SK-N-SH (cell line): ENCODE results near the gene CFDP1. TPM values are rescaled to one million over a fixed set of nuclear protein-coding genes. Genes with fewer than 3 reads are reported as not detected.

Experiments used
- CTCF ChIA-PET: fragments of 300-600, 350-600 bp; formaldehyde crosslinking; extraction: SDS; loops from one replicate; lab custom pipeline; 2021; lab: Yijun Ruan, JAX
- POLR2A ChIA-PET: fragments of 350-600 bp; sonication (Branson Sonifier 250); formaldehyde crosslinking; extraction: SDS; loops from one replicate; lab custom pipeline; 2020; ENCODE audit warnings: antibody characterized with exemption, inconsistent platforms; lab: Yijun Ruan, JAX
- DNase-seq: peaks from one replicate; pipeline ENCODE4 v3.0.0; 2012
- H2AFZ ChIP-seq: fragments of 200-600 bp; sonication (generic); 2 replicates; pipeline ENCODE4 v1.8.1; 2016; ENCODE audit warnings: antibody characterized with exemption, mild to moderate bottlenecking, low read depth
- H3F3A ChIP-seq: fragments of 200-600 bp; sonication (generic); replicated peaks from 2 replicates; pipeline ENCODE3; 2016; ENCODE audit warnings: antibody characterized with exemption, mild to moderate bottlenecking; ENCODE audit not compliant: insufficient read depth
- H3K27ac ChIP-seq, 2 experiments: fragments of 200-500 bp in 1 of 2; fragments of 200-600 bp in 1 of 2; sonication (Bioruptor generic) in 1 of 2; sonication (generic), shearing (Covaris generic) in 1 of 2; 2 replicates each; pipeline versions ENCODE4 v1.5.1 to v1.6.1; 2014 to 2016; ENCODE audit warnings: low read depth in 2 of 2, inconsistent platforms in 1 of 2, low read length in 1 of 2, mild to moderate bottlenecking in 1 of 2, mixed read lengths in 1 of 2
- H3K27me3 ChIP-seq: fragments of 200-600 bp; sonication (generic), shearing (Covaris generic); 2 replicates; pipeline ENCODE4 v1.6.1; 2016; ENCODE audit warnings: mixed run types; ENCODE audit not compliant: insufficient read depth
- H3K36me3 ChIP-seq, 2 experiments: fragments of 200-500 bp in 1 of 2; fragments of 200-600 bp in 1 of 2; sonication (Bioruptor generic) in 1 of 2; sonication (generic) in 1 of 2; replicated peaks in 1 of 2; 2 replicates each; pipeline versions ENCODE3 to v1.5.1; 2014 to 2016; ENCODE audit warnings: low read length in 1 of 2, mild to moderate bottlenecking in 1 of 2; ENCODE audit not compliant: insufficient read depth in 2 of 2, control insufficient read depth in 1 of 2
- H3K4me1 ChIP-seq, 2 experiments: fragments of 200-500 bp in 1 of 2; fragments of 200-600 bp in 1 of 2; sonication (Bioruptor generic) in 1 of 2; sonication (generic), shearing (Covaris generic) in 1 of 2; 2 replicates each; pipeline versions ENCODE4 v1.5.1 to v1.6.1; 2014 to 2016; ENCODE audit warnings: low read depth in 1 of 2, low read length in 1 of 2, mixed run types in 1 of 2; ENCODE audit not compliant: insufficient read depth in 2 of 2, control insufficient read depth in 1 of 2
- H3K4me2 ChIP-seq: fragments of 200-600 bp; sonication (generic), shearing (Covaris generic); 2 replicates; pipeline ENCODE4 v1.6.1; 2017; ENCODE audit warnings: mixed run types
- H3K4me3 ChIP-seq, 2 experiments: fragments of 200-500 bp in 1 of 2; fragments of 200-600 bp in 1 of 2; sonication (Bioruptor generic) in 1 of 2; sonication (generic), shearing (Covaris generic) in 1 of 2; 2 replicates each; pipeline versions ENCODE4 v1.5.1 to v1.8.1; 2014 to 2016; ENCODE audit warnings: low read depth in 2 of 2, inconsistent platforms in 1 of 2, low read length in 1 of 2, mild to moderate bottlenecking in 1 of 2, mixed read lengths in 1 of 2, moderate library complexity in 1 of 2
- H3K79me2 ChIP-seq: fragments of 200-600 bp; sonication (generic); 2 replicates; pipeline ENCODE4 v1.8.1; 2017; ENCODE audit warnings: mild to moderate bottlenecking; ENCODE audit not compliant: insufficient read depth
- H3K9ac ChIP-seq: fragments of 200-600 bp; sonication (generic); 2 replicates; pipeline ENCODE4 v1.6.1; 2017; ENCODE audit warnings: mixed run types
- H3K9me2 ChIP-seq: fragments of 200-600 bp; sonication (generic); 2 replicates; pipeline ENCODE4 v1.6.1; 2017; ENCODE audit warnings: mixed run types
- H3K9me3 ChIP-seq: fragments of 200-600 bp; sonication (generic); 2 replicates; pipeline ENCODE4 v1.6.1; 2017; ENCODE audit warnings: mixed run types, mild to moderate bottlenecking, moderate library complexity
- H4K20me1 ChIP-seq: fragments of 200-600 bp; sonication (generic); 2 replicates; pipeline ENCODE4 v1.6.1; 2017; ENCODE audit warnings: mild to moderate bottlenecking, mixed run types; ENCODE audit not compliant: insufficient read depth
- CHD2 ChIP-seq: fragments of 150-350 bp; IDR thresholded peaks from 2 replicates; pipeline ENCODE4 v1.6.1; 2018; ENCODE audit warnings: low read length; ENCODE audit not compliant: partially characterized antibody
- CTCF ChIP-seq: fragments of 200-600 bp; sonication (generic); IDR thresholded peaks from 2 replicates; pipeline ENCODE4 v1.6.1; 2017; ENCODE audit warnings: antibody characterized with exemption, mild to moderate bottlenecking, moderate library complexity
- ELF1 ChIP-seq: IDR thresholded peaks from 2 replicates; pipeline ENCODE4 v1.4.0; 2012
- FOXM1 ChIP-seq: IDR thresholded peaks from 2 replicates; pipeline ENCODE4 v1.4.0; 2012; ENCODE audit warnings: low read depth, mild to moderate bottlenecking
- GABPA ChIP-seq: IDR thresholded peaks from 2 replicates; pipeline ENCODE4 v1.4.0; 2012; ENCODE audit warnings: low read depth, mild to moderate bottlenecking
- IRF3 ChIP-seq: fragments of 150-350 bp; IDR thresholded peaks from 2 replicates; pipeline ENCODE4 v1.6.1; 2016; ENCODE audit warnings: mild to moderate bottlenecking, low read depth, low read length
- JUND ChIP-seq: IDR thresholded peaks from 2 replicates; pipeline ENCODE4 v1.4.0; 2012
- MXI1 ChIP-seq: IDR thresholded peaks from 2 replicates; pipeline ENCODE4 v1.6.1; 2012; ENCODE audit warnings: mild to moderate bottlenecking, low read depth, low read length, improper control_type of control experiment
- NRF1 ChIP-seq: IDR thresholded peaks from 2 replicates; pipeline ENCODE4 v1.6.1; 2012; ENCODE audit warnings: low read depth, mild to moderate bottlenecking, low read length
- PBX3 ChIP-seq: IDR thresholded peaks from 2 replicates; pipeline ENCODE4; 2012
- RCOR1 ChIP-seq: fragments of 150-350 bp; IDR thresholded peaks from 2 replicates; pipeline ENCODE4 v1.6.1; 2017; ENCODE audit warnings: antibody characterized with exemption, low read length
- REST ChIP-seq: IDR thresholded peaks from 2 replicates; pipeline ENCODE4 v1.6.1; 2012; ENCODE audit warnings: mild to moderate bottlenecking, low read depth, low read length, moderate library complexity
- RFX5 ChIP-seq: IDR thresholded peaks from 2 replicates; pipeline ENCODE4 v1.6.1; 2012; ENCODE audit warnings: mild to moderate bottlenecking, improper control_type of control experiment, low read length
- SIN3A ChIP-seq: IDR thresholded peaks from 2 replicates; pipeline ENCODE4 v1.6.1; 2012; ENCODE audit warnings: low read depth, mild to moderate bottlenecking, low read length, moderate library complexity, borderline replicate concordance
- TAF1 ChIP-seq: IDR thresholded peaks from 2 replicates; pipeline ENCODE4 v1.6.1; 2012; ENCODE audit warnings: low read depth, mild to moderate bottlenecking, low read length, moderate library complexity, borderline replicate concordance
- TCF12 ChIP-seq: IDR thresholded peaks from 2 replicates; pipeline ENCODE4 v1.4.0; 2012
- TEAD4 ChIP-seq: IDR thresholded peaks from 2 replicates; pipeline ENCODE4 v1.4.0; 2012; ENCODE audit warnings: mild to moderate bottlenecking, borderline replicate concordance; ENCODE audit not compliant: insufficient read depth
- USF1 ChIP-seq: IDR thresholded peaks from 2 replicates; pipeline ENCODE4 v1.4.0; 2012; ENCODE audit warnings: low read depth, borderline replicate concordance
- USF2 ChIP-seq: fragments of 150-350 bp; IDR thresholded peaks from 2 replicates; pipeline ENCODE4 v1.6.1; 2017; ENCODE audit warnings: antibody characterized with exemption, low read length, low read depth, borderline replicate concordance
- YY1 ChIP-seq: IDR thresholded peaks from 2 replicates; pipeline ENCODE4 v1.4.0; 2012; ENCODE audit warnings: low read depth, mild to moderate bottlenecking
- ZBTB33 ChIP-seq: IDR thresholded peaks from 2 replicates; pipeline ENCODE4 v1.4.0; 2012; ENCODE audit warnings: low read depth, borderline replicate concordance
- WGBS: methylation state at CpG from one replicate; pipeline ENCODE4 v1.1.6; 2017; ENCODE audit warnings: low lambda C conversion rate; 5-methylcytosine and 5-hydroxymethylcytosine counted together
- polyA plus RNA-seq, 3 experiments: library from polyadenylated mRNA; depleted of rRNA; stranded (reverse); fragments of >200 nt; gene quantifications; 2 replicates each; pipeline ENCODE4 v1.2.3, GENCODE V29; 2012

The CFDP1 gene
- polyA plus RNA-seq, 1 of the 3 experiments (the other 2 are of a cell fraction), result 46.0 TPM

- CTCF ChIA-PET, result interaction anchor here (1.3 to 4.9 kb wide), 6 partner anchors 11 to 95 kb away, joined by 3 to 22 read pairs (median 6); no protein-coding TSS in a partner anchor
- H3K27ac ChIP-seq, result peak overlapping the region in 1 of 2 experiments; percentile 96; a peak in 2 of 4 replicates
- WGBS, result 71% methylated on average over 3 of the region's 6 CpGs
- TF ChIP-seq YY1 (no peak), USF2 (no peak), USF1 (no peak), ZBTB33 (no peak), SIN3A (no peak), TCF12 (no peak), RFX5 (no peak), RCOR1 (peak; percentile 64; the same call in 1 of the 2 replicates), TEAD4 (no peak), NRF1 (no peak), TAF1 (no peak), FOXM1 (no peak), ELF1 (no peak), CHD2 (peak; percentile 37), MXI1 (peak; percentile 59; the same call in 1 of the 2 replicates), GABPA (no peak), REST (no peak), JUND (no peak), IRF3 (no peak), CTCF (no peak), PBX3 (no peak)
Measured at GRCh38 chr16:75294773-75295459, 138.4 kb downstream of the CFDP1 start.

More at GRCh38 chr16:75294773-75295459, 138.4 kb downstream of the CFDP1 start:
- Histone ChIP-seq H2AFZ (no peak overlapping the region), H3K9ac (no peak overlapping the region), H3F3A (no peaks in the 10 kb centered on the region), H3K79me2 (no peaks in the 10 kb centered on the region), H3K4me3 (no peak overlapping the region), H3K9me3 (no peaks in the 10 kb centered on the region), H3K36me3 (peaks cover 28 to 30% of the 10 kb centered on the region in 2 experiments), H3K4me2 (no peak overlapping the region), H4K20me1 (no peaks in the 10 kb centered on the region), H3K9me2 (no peaks in the 10 kb centered on the region), H3K27me3 (no peaks in the 10 kb centered on the region), H3K4me1 (peaks cover 17 to 40% of the 10 kb centered on the region in 2 experiments; a peak in 3 of 4 replicates)
- DNase-seq, result peak; percentile 66
- POLR2A ChIA-PET, result interaction anchor here (0.9 kb wide), 1 partner anchor 10 kb away, joined by 3 read pairs; no protein-coding TSS in a partner anchor
